Endothelial cell of umbilical vein (primary cell): Measurements from ENCODE around the gene SGTA. TPM values are rescaled to one million over a fixed set of nuclear protein-coding genes. Genes with fewer than 3 reads are reported as not detected.

Source experiments
- BruUV-seq: library from RNA; stranded (reverse); fragments of 400-500 nt; replicated peaks from 2 replicates; lab custom pipeline; 2021; lab: Mats Ljungman, UMichigan
- CTCF ChIA-PET: fragments of 300-600, 350-600 bp; sonication (Branson Sonifier 250); formaldehyde crosslinking; loops from one replicate; lab custom pipeline; 2021; ENCODE audit warnings: antibody characterized with exemption, inconsistent platforms; lab: Charles Lee
- POLR2A ChIA-PET: fragments of 300-600, 350-600 bp; sonication (Branson Sonifier 250); formaldehyde crosslinking; loops from one replicate; lab custom pipeline; 2021; ENCODE audit warnings: antibody characterized with exemption, inconsistent platforms; lab: Charles Lee
- DNase-seq: peaks from one replicate; pipeline ENCODE4 v3.0.0-alpha.2; 2011; ENCODE audit warnings: low read depth, low spot score
- FAIRE-seq: peaks from 2 replicates; lab custom pipeline; 2011; peaks lifted over from hg19 to GRCh38; lab: Jason Lieb, UNC
- H2AFZ ChIP-seq: 2 replicates; pipeline ENCODE4 v1.6.0; 2012; ENCODE audit warnings: low read depth, low read length, control low read depth, inconsistent platforms
- H3K27ac ChIP-seq: 2 replicates; pipeline ENCODE4 v1.5.1; 2011; ENCODE audit warnings: low read depth, mild to moderate bottlenecking, control low read depth, low read length, moderate library complexity; ENCODE audit not compliant: insufficient read depth
- H3K27me3 ChIP-seq, 2 experiments: 2 replicates each; pipeline versions ENCODE4 v1.6.0 to v1.6.1; 2011; ENCODE audit warnings: low read length in 2 of 2, mixed read lengths in 1 of 2; ENCODE audit not compliant: control insufficient read depth in 2 of 2, insufficient read depth in 2 of 2
- H3K36me3 ChIP-seq, 2 experiments: 2 replicates in 1 of 2; 3 replicates in 1 of 2; pipeline ENCODE4 v1.5.1; 2011; ENCODE audit warnings: low read length in 2 of 2, mild to moderate bottlenecking in 1 of 2, moderate library complexity in 1 of 2; ENCODE audit not compliant: control insufficient read depth in 2 of 2, insufficient read depth in 2 of 2; ENCODE audit errors: extremely low read depth in 1 of 2
- H3K4me1 ChIP-seq: 3 replicates; pipeline ENCODE4 v1.5.1; 2011; ENCODE audit warnings: mild to moderate bottlenecking, low read length; ENCODE audit not compliant: control insufficient read depth, insufficient read depth; ENCODE audit errors: extremely low read depth
- H3K4me2 ChIP-seq: 2 replicates; pipeline ENCODE4 v1.6.1; 2011; ENCODE audit warnings: low read length, control low read depth, mixed read lengths; ENCODE audit not compliant: insufficient read depth
- H3K4me3 ChIP-seq, 3 experiments: fragments of 200-600 bp in 1 of 3; sonication (generic), shearing (Covaris generic) in 1 of 3; replicated peaks in 1 of 3; 2 replicates each; pipeline ENCODE4 v1.5.1; 2011 to 2016; ENCODE audit warnings: control low read depth in 3 of 3, low read length in 3 of 3, mild to moderate bottlenecking in 2 of 3, inconsistent platforms in 1 of 3, low read depth in 1 of 3, moderate library complexity in 1 of 3; ENCODE audit not compliant: insufficient read depth in 1 of 3
- H3K79me2 ChIP-seq: 2 replicates; pipeline ENCODE4 v1.6.0; 2012; ENCODE audit warnings: low read length, inconsistent platforms; ENCODE audit not compliant: control insufficient read depth, insufficient read depth
- H3K9ac ChIP-seq: replicated peaks from 2 replicates; pipeline ENCODE3; 2011; ENCODE audit warnings: low read length, control low read depth; ENCODE audit not compliant: insufficient read depth; ENCODE audit errors: extremely low read depth
- H3K9me1 ChIP-seq: replicated peaks from 3 replicates; pipeline ENCODE4 v1.6.0; 2011; ENCODE audit warnings: mild to moderate bottlenecking, low read length; ENCODE audit not compliant: control insufficient read depth, insufficient read depth; ENCODE audit errors: extremely low read depth
- H3K9me3 ChIP-seq: replicated peaks from 2 replicates; pipeline ENCODE4 v1.5.1; 2012; ENCODE audit warnings: low read length, inconsistent platforms; ENCODE audit not compliant: control insufficient read depth, insufficient read depth
- H4K20me1 ChIP-seq: replicated peaks from 2 replicates; pipeline ENCODE3; 2011; ENCODE audit warnings: mild to moderate bottlenecking, low read length; ENCODE audit not compliant: control insufficient read depth, insufficient read depth; ENCODE audit errors: extremely low read depth
- EZH2 ChIP-seq: IDR thresholded peaks from 2 replicates; pipeline ENCODE4 v1.6.1; 2012; ENCODE audit warnings: borderline replicate concordance, low read depth, mild to moderate bottlenecking, moderate library complexity, low read length, inconsistent platforms; ENCODE audit not compliant: severe bottlenecking
- FOS ChIP-seq: IDR thresholded peaks from 2 replicates; pipeline ENCODE4 v1.6.1; 2011; ENCODE audit warnings: mild to moderate bottlenecking, low read length, moderate library complexity, borderline replicate concordance; ENCODE audit not compliant: insufficient read depth
- GATA2 ChIP-seq: IDR thresholded peaks from 2 replicates; pipeline ENCODE4 v1.7.0; 2011; ENCODE audit warnings: low read depth, mild to moderate bottlenecking, moderate library complexity, mixed read lengths, low read length; ENCODE audit not compliant: insufficient read length, insufficient read depth
- JUN ChIP-seq: IDR thresholded peaks from 2 replicates; pipeline ENCODE4 v1.6.1; 2011; ENCODE audit warnings: borderline replicate concordance, low read depth; ENCODE audit not compliant: insufficient read length, insufficient read depth
- MAX ChIP-seq: IDR thresholded peaks from 2 replicates; pipeline ENCODE4 v1.6.1; 2011; ENCODE audit not compliant: insufficient read depth, insufficient read length
- MYC ChIP-seq: IDR thresholded peaks from one replicate; pipeline ENCODE4 v1.6.1; 2011; ENCODE audit warnings: mild to moderate bottlenecking, low read depth, low read length
- POLR2A ChIP-seq: IDR thresholded peaks from 2 replicates; pipeline ENCODE4 v1.6.1; 2012; ENCODE audit warnings: low read depth, mild to moderate bottlenecking, control low read depth, low read length
- POLR2AphosphoS5 ChIP-seq: IDR thresholded peaks from 2 replicates; pipeline ENCODE4 v1.6.1; 2012; ENCODE audit warnings: low read depth, mild to moderate bottlenecking, control low read depth, low read length, moderate library complexity; ENCODE audit not compliant: insufficient read depth
- dilution Hi-C: fragments of 300-500 bp; cut with MboI; formaldehyde crosslinking; loops from one replicate; pipeline ENCODE4 v1.15.0; 2019; ENCODE audit warnings: low sequenced_read_pairs; ENCODE audit not compliant: extremely low pct_ligation_motif_present
- intact Hi-C: fragments of 100-400 bp; cut with micrococcal nuclease; formaldehyde crosslinking; loops from one replicate; pipeline ENCODE4 v1.10.0; 2022
- polyA plus RNA-seq, 4 experiments: library from polyadenylated mRNA; depleted of rRNA in 3 of 4; stranded (reverse) in 3 of 4; unstranded in 1 of 4; fragments of >200 nt; gene quantifications; 2 replicates each; pipeline versions ENCODE4 v1.2.1 to v1.2.3, GENCODE V29; 2011 to 2012; ENCODE audit warnings: missing spikeins in 1 of 4
- total RNA-seq: library from RNA; stranded (reverse); gene quantifications from 2 replicates; pipeline ENCODE4 v1.2.3, GENCODE V29; 2021
- TF ChIP-seq, protein P1 (sequence below), 2 donors: IDR thresholded peaks; 1 replicate in 1 of 2; 2 replicates in 1 of 2; pipeline ENCODE4 v1.5.1; 2011; ENCODE audit warnings: low read length in 2 of 2, mild to moderate bottlenecking in 2 of 2, moderate library complexity in 2 of 2, control low read depth in 1 of 2, inconsistent platforms in 1 of 2, low read depth in 1 of 2; ENCODE audit not compliant: insufficient read depth in 1 of 2; ENCODE audit errors: extremely low read depth in 1 of 2

SGTA gene
- total and polyA plus RNA-seq, 2 donors (not counting 3 experiments of a cell fraction or from before 2014, with no cell fraction given) = 76.5 to 119 TPM

- no TSS peak for BruUV-seq
- POLR2A ChIA-PET = no interaction called here
- no peak overlapping the region for H3K27ac ChIP-seq
- no peaks in the 10 kb centered on the region for H3K27me3 ChIP-seq
- FAIRE-seq (no peak), DNase-seq (no peak)
- no peak overlapping the region for H3K4me2 ChIP-seq
- TF ChIP-seq FOS (no peak), MYC (no peak), GATA2 (no peak), POLR2AphosphoS5 (no peak), EZH2 (no peak), POLR2A (no peak), MAX (no peak), JUN (no peak)
- TF ChIP-seq, protein P1, sequence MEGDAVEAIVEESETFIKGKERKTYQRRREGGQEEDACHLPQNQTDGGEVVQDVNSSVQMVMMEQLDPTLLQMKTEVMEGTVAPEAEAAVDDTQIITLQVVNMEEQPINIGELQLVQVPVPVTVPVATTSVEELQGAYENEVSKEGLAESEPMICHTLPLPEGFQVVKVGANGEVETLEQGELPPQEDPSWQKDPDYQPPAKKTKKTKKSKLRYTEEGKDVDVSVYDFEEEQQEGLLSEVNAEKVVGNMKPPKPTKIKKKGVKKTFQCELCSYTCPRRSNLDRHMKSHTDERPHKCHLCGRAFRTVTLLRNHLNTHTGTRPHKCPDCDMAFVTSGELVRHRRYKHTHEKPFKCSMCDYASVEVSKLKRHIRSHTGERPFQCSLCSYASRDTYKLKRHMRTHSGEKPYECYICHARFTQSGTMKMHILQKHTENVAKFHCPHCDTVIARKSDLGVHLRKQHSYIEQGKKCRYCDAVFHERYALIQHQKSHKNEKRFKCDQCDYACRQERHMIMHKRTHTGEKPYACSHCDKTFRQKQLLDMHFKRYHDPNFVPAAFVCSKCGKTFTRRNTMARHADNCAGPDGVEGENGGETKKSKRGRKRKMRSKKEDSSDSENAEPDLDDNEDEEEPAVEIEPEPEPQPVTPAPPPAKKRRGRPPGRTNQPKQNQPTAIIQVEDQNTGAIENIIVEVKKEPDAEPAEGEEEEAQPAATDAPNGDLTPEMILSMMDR (IDR thresholded peaks at IDR 0.05; ENCODE audit: extremely low read depth in 1 of 2, insufficient read depth in 1 of 2, low read depth in 1 of 2, low read length in 2 of 2) = no peak
- H3K4me1 ChIP-seq = no peaks in the 10 kb centered on the region
- H3K9me1 ChIP-seq = no peaks in the 10 kb centered on the region
- H3K9me3 ChIP-seq = no peaks in the 10 kb centered on the region
- H3K4me3 ChIP-seq = no peak overlapping the region
- H3K79me2 ChIP-seq = peaks cover 3% of the 10 kb centered on the region
- CTCF ChIA-PET = no interaction called here
- H3K9ac ChIP-seq = no peak overlapping the region
- no peak overlapping the region for H2AFZ ChIP-seq
- intact Hi-C loops (no loop called here), dilution Hi-C loops (no loop called here)
- no peaks in the 10 kb centered on the region for H4K20me1 ChIP-seq
- H3K36me3 ChIP-seq = peaks cover 8 to 9% of the 10 kb centered on the region in 2 experiments
Measured at GRCh38 chr19:2800506-2800905, 17.4 kb upstream of the SGTA start.
